GM12874 (cell line): ENCODE data around the gene LMO7.

ENCODE experiments used
- CTCF ChIP-seq: IDR thresholded peaks from 2 replicates; pipeline ENCODE4 v1.5.1; 2011; ENCODE audit warnings: low read depth, mild to moderate bottlenecking, control low read depth, low read length, moderate library complexity; ENCODE audit not compliant: insufficient read depth

Gene LMO7

GRCh38 chr13:75788481-75788981, 152.4 kb downstream of the LMO7 start:
- no peak for TF ChIP-seq CTCF

GRCh38 chr13:75789451-75790197, 153.5 kb downstream of the LMO7 start:
- no peak for TF ChIP-seq CTCF

GRCh38 chr13:75790198-75790970, 154.3 kb downstream of the LMO7 start:
- TF ChIP-seq CTCF, result no peak

- TF ChIP-seq CTCF, result no peak
Observed at GRCh38 chr13:75792526-75793187, 156.5 kb downstream of the LMO7 start.

- no peak for TF ChIP-seq CTCF
Observed at GRCh38 chr13:75794663-75795062, 158.5 kb downstream of the LMO7 start.

GRCh38 chr13:75795274-75795673, 159.1 kb downstream of the LMO7 start:
- TF ChIP-seq CTCF, result no peak

GRCh38 chr13:75796825-75797224, 160.7 kb downstream of the LMO7 start:
- TF ChIP-seq CTCF, result no peak
